ENCODE results near the gene ZDHHC11B. TPM values are rescaled to one million over a fixed set of nuclear protein-coding genes. Genes with fewer than 3 reads are reported as not detected.
"Not testable (repeated sequence)": the region's sequence is repeated elsewhere in the genome, so short reads cannot be mapped to it uniquely, and the experiment has no call there.

Gene ZDHHC11B
- polyA plus RNA-seq, 1 experiment: 0.05 TPM

DNA sequence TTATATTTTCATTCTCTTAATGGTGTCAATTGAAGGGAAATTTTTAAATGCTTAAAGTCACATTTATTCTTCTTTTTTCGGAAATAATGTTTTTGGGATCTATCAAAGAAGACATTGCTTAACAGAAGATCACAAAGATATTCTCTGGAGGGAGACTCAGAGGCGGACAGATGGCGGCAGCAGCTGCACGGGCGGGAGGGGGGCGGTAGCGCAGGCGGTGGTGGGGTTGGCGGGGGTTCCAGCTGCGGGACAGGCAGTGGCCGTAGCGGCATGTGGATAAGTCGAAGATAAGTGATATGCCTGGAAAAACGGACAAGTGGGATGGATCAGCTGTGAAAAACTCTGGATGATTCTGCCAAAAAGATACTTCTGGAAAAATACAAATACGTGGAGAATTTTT lies 31.6 kb upstream of the ZDHHC11B start:
- CTCF ChIA-PET: no interaction called here
- H3K27me3 ChIP-seq (ENCODE audit: control insufficient read depth, insufficient read depth, low read length): no peaks in the 10 kb centered on the region
- TF ChIP-seq, protein P1, sequence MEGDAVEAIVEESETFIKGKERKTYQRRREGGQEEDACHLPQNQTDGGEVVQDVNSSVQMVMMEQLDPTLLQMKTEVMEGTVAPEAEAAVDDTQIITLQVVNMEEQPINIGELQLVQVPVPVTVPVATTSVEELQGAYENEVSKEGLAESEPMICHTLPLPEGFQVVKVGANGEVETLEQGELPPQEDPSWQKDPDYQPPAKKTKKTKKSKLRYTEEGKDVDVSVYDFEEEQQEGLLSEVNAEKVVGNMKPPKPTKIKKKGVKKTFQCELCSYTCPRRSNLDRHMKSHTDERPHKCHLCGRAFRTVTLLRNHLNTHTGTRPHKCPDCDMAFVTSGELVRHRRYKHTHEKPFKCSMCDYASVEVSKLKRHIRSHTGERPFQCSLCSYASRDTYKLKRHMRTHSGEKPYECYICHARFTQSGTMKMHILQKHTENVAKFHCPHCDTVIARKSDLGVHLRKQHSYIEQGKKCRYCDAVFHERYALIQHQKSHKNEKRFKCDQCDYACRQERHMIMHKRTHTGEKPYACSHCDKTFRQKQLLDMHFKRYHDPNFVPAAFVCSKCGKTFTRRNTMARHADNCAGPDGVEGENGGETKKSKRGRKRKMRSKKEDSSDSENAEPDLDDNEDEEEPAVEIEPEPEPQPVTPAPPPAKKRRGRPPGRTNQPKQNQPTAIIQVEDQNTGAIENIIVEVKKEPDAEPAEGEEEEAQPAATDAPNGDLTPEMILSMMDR (IDR thresholded peaks at IDR 0.05; ENCODE audit: insufficient read depth, low read depth, low read length): no peak
- no peak for DNase-seq (ENCODE audit: low read depth)
- POLR2A ChIA-PET: no interaction called here
- H3K4me3 ChIP-seq (ENCODE audit: low read depth, low read length): no peak overlapping the region
- no peaks in the 10 kb centered on the region for H3K36me3 ChIP-seq (ENCODE audit: control insufficient read depth, insufficient read depth, low read length)

DNA sequence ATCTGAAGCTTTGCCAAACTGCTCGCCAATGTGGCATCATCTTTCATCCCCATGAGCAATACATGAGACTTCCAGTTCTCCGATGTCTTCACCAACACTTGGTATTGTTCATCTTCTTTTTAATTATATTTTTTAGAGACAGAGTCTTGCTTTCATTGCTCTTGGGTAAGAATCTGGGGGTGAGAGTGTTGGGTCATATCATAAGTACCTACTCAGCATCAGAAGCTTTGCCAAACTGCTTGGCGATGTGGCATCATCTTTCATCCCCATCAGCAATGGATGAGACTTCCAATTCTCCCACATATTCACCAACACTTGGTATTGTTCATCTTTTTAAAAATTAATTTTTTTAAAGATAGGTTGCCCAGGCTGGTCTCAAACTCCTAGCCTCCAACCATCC lies 30.9 kb upstream of the ZDHHC11B start:
- Histone ChIP-seq H3K4me3 (ENCODE audit: low read depth, low read length) (no peak overlapping the region), H3K36me3 (ENCODE audit: control insufficient read depth, insufficient read depth, low read length) (no peaks in the 10 kb centered on the region), H3K27me3 (ENCODE audit: control insufficient read depth, insufficient read depth, low read length) (no peaks in the 10 kb centered on the region)
- no peak for DNase-seq (ENCODE audit: low read depth)
- ChIA-PET POLR2A (no interaction called here), CTCF (no interaction called here)
- TF ChIP-seq, protein P1 (IDR thresholded peaks at IDR 0.05; ENCODE audit: insufficient read depth, low read depth, low read length): no peak

DNA sequence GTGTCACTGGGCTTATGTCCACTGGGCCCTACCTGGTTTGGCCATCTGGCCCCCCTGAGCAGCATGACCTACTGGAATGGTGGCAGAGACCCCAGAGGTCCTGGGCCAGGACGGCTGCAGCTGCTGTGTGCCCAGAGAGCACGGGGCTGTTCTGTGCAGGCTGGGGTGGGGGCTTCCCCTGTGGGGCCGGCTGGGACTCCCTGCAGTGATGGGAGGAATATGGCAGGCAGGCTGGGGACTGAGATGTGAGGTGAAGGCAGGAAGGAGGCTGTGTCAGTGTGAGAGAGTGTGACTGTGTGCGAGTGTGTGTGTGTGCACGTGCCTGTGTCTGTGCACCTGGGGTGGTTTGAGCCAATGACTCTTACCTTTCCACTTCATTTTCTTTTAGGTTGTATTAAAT lies 29.0 kb upstream of the ZDHHC11B start:
- H3K27me3 ChIP-seq (ENCODE audit: control insufficient read depth, insufficient read depth, low read length); H3K4me3 ChIP-seq (ENCODE audit: low read depth, low read length); H3K36me3 ChIP-seq (ENCODE audit: control insufficient read depth, insufficient read depth, low read length); DNase-seq (ENCODE audit: low read depth); CTCF ChIA-PET; POLR2A ChIA-PET: not testable (repeated sequence)

DNA sequence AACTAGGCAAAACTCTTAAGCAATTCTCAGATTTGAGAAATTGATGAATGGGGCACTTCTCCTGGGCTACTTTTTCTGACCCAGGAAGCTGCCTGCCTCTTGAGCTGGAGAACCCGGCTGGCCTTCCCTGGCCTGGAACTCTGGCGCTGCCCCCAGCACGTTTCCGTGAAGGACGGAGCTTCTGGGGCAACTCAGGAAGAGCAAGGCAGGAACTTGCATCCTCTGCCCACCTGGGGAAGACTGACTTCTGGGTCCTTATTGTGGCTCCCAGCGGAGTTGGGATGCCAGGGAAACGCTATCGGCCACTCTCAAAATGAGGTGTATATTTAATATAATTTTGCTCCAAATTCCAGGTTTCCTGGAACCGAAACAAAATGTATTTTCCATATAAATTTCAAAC lies 26.9 kb upstream of the ZDHHC11B start:
- H3K36me3 ChIP-seq (ENCODE audit: control insufficient read depth, insufficient read depth, low read length); DNase-seq (ENCODE audit: low read depth); H3K4me3 ChIP-seq (ENCODE audit: low read depth, low read length); POLR2A ChIA-PET; H3K27me3 ChIP-seq (ENCODE audit: control insufficient read depth, insufficient read depth, low read length); CTCF ChIA-PET: not testable (repeated sequence)

DNA sequence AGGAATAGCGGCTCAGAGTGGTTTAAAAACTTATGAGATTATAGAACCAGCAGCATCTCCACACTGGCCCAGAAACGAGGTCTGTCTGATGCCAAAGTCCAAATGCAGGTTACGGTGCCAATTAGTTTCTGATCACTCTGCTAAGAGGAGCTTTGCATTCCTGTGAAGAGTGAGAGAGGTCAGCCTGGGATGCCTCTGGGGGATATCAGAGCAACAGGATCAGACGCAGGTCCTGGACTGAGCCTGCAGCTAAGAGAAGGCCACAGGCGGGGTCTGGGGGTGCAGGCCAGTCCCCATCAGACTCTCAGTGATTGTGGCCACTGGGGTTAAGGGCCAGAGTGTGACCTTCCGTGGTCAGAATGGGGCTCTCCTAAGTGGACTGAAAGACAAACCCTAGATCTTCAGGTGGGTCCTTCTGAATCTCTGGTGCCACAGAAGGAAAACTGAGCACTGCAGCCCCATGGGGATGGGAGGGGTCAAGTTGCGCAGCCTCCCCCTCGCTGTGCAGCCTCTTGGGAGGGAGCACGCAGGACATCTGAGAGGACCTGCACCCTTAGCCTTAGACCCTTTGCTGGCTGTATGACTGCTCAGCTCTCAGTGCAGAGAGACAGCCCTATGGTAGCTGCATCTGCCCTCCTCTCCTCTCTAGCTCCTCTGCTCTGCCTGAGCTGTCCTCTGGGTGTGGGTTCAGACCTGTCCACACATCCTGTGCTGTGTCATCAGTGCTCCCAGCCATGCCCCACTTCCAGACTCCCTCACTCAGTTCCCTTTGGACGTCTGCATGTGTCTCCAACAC lies 23.4 kb upstream of the ZDHHC11B start:
- DNase-seq (ENCODE audit: low read depth); CTCF ChIA-PET; H3K27me3 ChIP-seq (ENCODE audit: control insufficient read depth, insufficient read depth, low read length); POLR2A ChIA-PET; H3K4me3 ChIP-seq (ENCODE audit: low read depth, low read length); H3K36me3 ChIP-seq (ENCODE audit: control insufficient read depth, insufficient read depth, low read length): not testable (repeated sequence)

DNA sequence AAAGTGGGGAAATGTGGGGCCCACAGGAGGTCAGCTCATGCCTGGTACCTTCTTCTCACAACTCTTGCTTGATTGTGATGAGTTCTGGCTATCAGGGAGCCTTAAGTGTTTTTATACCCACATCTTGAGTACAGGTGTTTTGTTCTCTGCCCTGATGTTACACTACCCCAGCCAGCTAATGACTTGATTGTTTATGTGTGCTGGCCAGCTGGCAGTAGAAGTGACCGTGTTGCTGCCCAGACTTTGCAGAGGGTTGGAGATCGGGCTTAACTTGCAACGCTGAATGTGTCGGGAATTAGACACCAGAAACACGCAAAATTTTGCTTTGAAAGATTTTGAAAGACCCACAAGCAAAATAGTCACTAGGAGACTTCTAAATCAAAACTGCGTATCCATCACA lies 16.9 kb upstream of the ZDHHC11B start:
- CTCF ChIA-PET: no interaction called here
- Histone ChIP-seq H3K4me3 (ENCODE audit: low read depth, low read length) (no peak overlapping the region), H3K36me3 (ENCODE audit: control insufficient read depth, insufficient read depth, low read length) (no peaks in the 10 kb centered on the region), H3K27me3 (ENCODE audit: control insufficient read depth, insufficient read depth, low read length) (no peaks in the 10 kb centered on the region)
- POLR2A ChIA-PET: no interaction called here
- TF ChIP-seq, protein P1 (IDR thresholded peaks at IDR 0.05; ENCODE audit: insufficient read depth, low read depth, low read length): no peak
- no peak for DNase-seq (ENCODE audit: low read depth)

DNA sequence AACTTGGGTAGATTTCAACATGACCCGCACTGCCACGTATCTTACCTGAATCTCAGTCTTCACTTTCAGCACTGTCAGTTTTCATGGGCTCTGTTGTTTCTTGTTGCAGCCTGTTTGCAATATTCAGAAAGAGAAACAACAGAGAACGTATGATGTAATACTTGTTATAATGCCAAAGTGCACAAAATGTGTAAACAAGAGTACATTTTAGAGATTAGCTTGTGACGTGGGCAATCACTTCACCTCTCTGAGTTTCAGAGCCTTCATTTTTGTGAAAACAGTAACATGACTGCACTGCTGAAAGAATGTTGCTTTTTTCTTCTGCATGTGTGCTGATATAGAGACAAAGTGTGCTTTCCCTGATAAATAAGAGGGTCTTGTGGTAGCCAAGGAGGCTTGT lies 16.5 kb upstream of the ZDHHC11B start:
- CTCF ChIA-PET; H3K36me3 ChIP-seq (ENCODE audit: control insufficient read depth, insufficient read depth, low read length); POLR2A ChIA-PET; H3K27me3 ChIP-seq (ENCODE audit: control insufficient read depth, insufficient read depth, low read length); DNase-seq (ENCODE audit: low read depth); H3K4me3 ChIP-seq (ENCODE audit: low read depth, low read length): not testable (repeated sequence)

DNA sequence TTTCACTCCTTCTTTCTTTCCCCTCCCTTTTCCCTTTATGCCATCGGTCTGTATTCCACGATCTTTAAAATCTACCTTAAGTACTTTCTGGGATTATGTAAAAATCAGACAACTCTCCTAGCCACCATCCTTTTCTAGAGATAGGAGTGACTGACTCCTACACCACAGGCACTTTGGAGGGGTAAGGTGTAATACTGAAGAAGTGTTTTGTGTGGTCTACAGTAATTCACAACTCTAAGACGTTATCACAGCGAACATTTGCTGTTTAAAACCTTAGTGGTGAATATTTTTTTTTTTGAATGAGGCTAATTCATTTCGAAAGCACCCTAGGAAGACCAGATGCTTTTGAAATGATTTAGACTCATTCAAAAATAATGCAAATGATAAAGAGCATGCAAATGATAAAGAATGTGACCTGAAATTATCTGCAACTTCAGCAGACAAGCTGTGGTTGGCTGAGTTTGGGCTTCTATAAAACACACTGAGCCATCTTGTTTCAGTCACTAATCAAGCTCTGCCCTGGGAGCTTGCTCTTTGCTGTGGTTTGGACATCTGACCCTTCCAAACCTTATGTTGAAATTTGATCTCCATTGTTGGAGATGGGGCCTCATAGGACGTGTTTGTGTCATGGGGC lies 14.1 kb upstream of the ZDHHC11B start:
- CTCF ChIA-PET; DNase-seq (ENCODE audit: low read depth); H3K27me3 ChIP-seq (ENCODE audit: control insufficient read depth, insufficient read depth, low read length); H3K36me3 ChIP-seq (ENCODE audit: control insufficient read depth, insufficient read depth, low read length); POLR2A ChIA-PET; H3K4me3 ChIP-seq (ENCODE audit: low read depth, low read length): not testable (repeated sequence)

DNA sequence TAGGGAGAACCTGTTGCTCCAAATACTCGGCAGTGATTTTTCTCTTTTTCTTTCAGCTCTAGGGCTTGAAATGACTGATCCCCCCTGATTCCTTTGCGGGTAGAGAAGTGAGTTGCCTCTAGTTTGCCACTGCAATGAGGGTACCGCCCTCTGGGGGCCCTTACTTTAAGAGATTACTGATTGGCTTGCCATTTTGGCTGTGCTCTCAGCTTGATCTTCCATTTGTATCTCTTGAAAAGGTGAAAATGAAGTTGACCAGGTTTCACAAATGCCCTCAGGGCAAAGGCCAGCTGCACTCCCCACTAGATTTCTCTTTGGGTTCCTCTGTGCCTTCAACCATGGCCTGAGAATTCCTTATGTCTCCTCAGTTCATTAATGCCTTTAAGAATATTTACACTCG lies 13.5 kb upstream of the ZDHHC11B start:
- CTCF ChIA-PET, POLR2A ChIA-PET: not testable (repeated sequence)

DNA sequence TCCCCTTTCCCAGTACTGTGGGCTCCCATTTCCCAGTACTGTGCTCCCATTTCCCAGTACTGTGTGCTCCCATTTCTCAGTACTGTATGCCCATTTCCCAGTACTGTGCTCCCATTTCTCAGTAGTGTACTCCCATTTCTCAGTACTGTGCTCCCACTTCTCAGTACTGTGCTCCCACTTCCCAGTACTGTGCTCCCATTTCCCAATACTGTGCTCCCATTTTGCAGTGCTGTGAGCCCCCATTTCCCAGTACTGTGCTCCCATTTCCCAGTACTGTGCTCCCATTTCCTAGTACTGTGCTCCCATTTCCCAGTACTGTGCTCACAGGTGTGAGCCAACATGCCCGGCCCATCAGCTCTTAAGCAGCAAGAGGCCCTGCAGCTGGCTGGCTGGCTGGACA lies 11.3 kb upstream of the ZDHHC11B start:
- CTCF ChIA-PET, POLR2A ChIA-PET: not testable (repeated sequence)

More for the DNA sequence above, 13.5 kb upstream of the ZDHHC11B start:
- DNase-seq (ENCODE audit: low read depth); H3K36me3 ChIP-seq (ENCODE audit: control insufficient read depth, insufficient read depth, low read length); H3K27me3 ChIP-seq (ENCODE audit: control insufficient read depth, insufficient read depth, low read length); H3K4me3 ChIP-seq (ENCODE audit: low read depth, low read length): not testable (repeated sequence)

More for the DNA sequence above, 11.3 kb upstream of the ZDHHC11B start:
- not testable (repeated sequence) for H3K4me3 ChIP-seq (ENCODE audit: low read depth, low read length); H3K27me3 ChIP-seq (ENCODE audit: control insufficient read depth, insufficient read depth, low read length); H3K36me3 ChIP-seq (ENCODE audit: control insufficient read depth, insufficient read depth, low read length); DNase-seq (ENCODE audit: low read depth)

All from BJ (cell line).